Nephron progenitor cell (in vitro differentiated cells): ENCODE measurements around the gene GUCY1A2.
"Not testable (repeated sequence)": the region's sequence is repeated elsewhere in the genome, so short reads cannot be mapped to it uniquely, and the experiment has no call there.

Source experiments
- DNase-seq: peaks from one replicate; pipeline ENCODE4 v3.0.0; 2021
- H3K27ac Mint-ChIP-seq: 2 replicates; pipeline ENCODE4 v1.8.0; 2021; ENCODE audit warnings: mild to moderate bottlenecking, moderate library complexity, mixed read lengths
- H3K27me3 Mint-ChIP-seq: 2 replicates; pipeline ENCODE4 v1.8.0; 2021; ENCODE audit warnings: mild to moderate bottlenecking, low read depth, mixed read lengths; ENCODE audit not compliant: poor library complexity
- H3K36me3 Mint-ChIP-seq: 2 replicates; pipeline ENCODE4 v1.8.0; 2021; ENCODE audit warnings: low read depth, mixed read lengths
- H3K4me1 Mint-ChIP-seq: 2 replicates; pipeline ENCODE4 v1.8.0; 2021; ENCODE audit warnings: mixed read lengths
- H3K4me3 Mint-ChIP-seq: 2 replicates; pipeline ENCODE4 v1.8.0; 2021; ENCODE audit warnings: mild to moderate bottlenecking, moderate library complexity, mixed read lengths
- H3K9me3 Mint-ChIP-seq: 2 replicates; pipeline ENCODE4 v1.8.0; 2021; ENCODE audit warnings: mild to moderate bottlenecking, moderate library complexity, mixed read lengths
- CTCF ChIP-seq: fragments of 200-600 bp; sonication (generic); IDR thresholded peaks from 2 replicates; pipeline ENCODE4 v1.5.0; 2021; ENCODE audit warnings: antibody characterized with exemption

GUCY1A2 gene

GRCh38 chr11:106789406-106789805 is 228.9 kb downstream of the GUCY1A2 start:
- no peaks in the 10 kb centered on the region for H3K4me1 Mint-ChIP-seq
- no peak for DNase-seq
- no peaks in the 10 kb centered on the region for H3K36me3 Mint-ChIP-seq
- peaks cover 13% of the 10 kb centered on the region for H3K9me3 Mint-ChIP-seq
- no peak overlapping the region for H3K27ac Mint-ChIP-seq
- H3K4me3 Mint-ChIP-seq = no peak overlapping the region
- TF ChIP-seq CTCF = no peak
- peaks cover 6% of the 10 kb centered on the region for H3K27me3 Mint-ChIP-seq

- Mint-ChIP-seq H3K4me1 (no peaks in the 10 kb centered on the region), H3K27me3 (peaks cover 6% of the 10 kb centered on the region), H3K9me3 (peaks cover 13% of the 10 kb centered on the region), H3K36me3 (no peaks in the 10 kb centered on the region), H3K27ac (no peak overlapping the region), H3K4me3 (no peak overlapping the region)
- TF ChIP-seq CTCF = no peak
- no peak for DNase-seq
These were observed 230.8 kb downstream of the GUCY1A2 start for GRCh38 chr11:106787454-106787853.

GRCh38 chr11:106785913-106786650 is 232.2 kb downstream of the GUCY1A2 start:
- Mint-ChIP-seq H3K36me3 (no peaks in the 10 kb centered on the region), H3K9me3 (peaks cover 13% of the 10 kb centered on the region), H3K4me3 (no peak overlapping the region), H3K27me3 (peaks cover 6% of the 10 kb centered on the region), H3K27ac (no peak overlapping the region), H3K4me1 (no peaks in the 10 kb centered on the region)
- DNase-seq = no peak
- TF ChIP-seq CTCF = no peak

- not testable (repeated sequence) for DNase-seq, H3K4me1 Mint-ChIP-seq, H3K27ac Mint-ChIP-seq, H3K9me3 Mint-ChIP-seq, H3K4me3 Mint-ChIP-seq, H3K36me3 Mint-ChIP-seq, H3K27me3 Mint-ChIP-seq
These were observed 241.0 kb downstream of the GUCY1A2 start for GRCh38 chr11:106777302-106777701.

GRCh38 chr11:106770489-106771085 is 247.7 kb downstream of the GUCY1A2 start:
- H3K27me3 Mint-ChIP-seq = no peaks in the 10 kb centered on the region
- H3K4me3 Mint-ChIP-seq = no peak overlapping the region
- no peaks in the 10 kb centered on the region for H3K4me1 Mint-ChIP-seq

More at GRCh38 chr11:106770489-106771085, 247.7 kb downstream of the GUCY1A2 start:
- H3K27ac Mint-ChIP-seq = no peak overlapping the region
- TF ChIP-seq CTCF = no peak
- H3K9me3 Mint-ChIP-seq = no peaks in the 10 kb centered on the region
- no peaks in the 10 kb centered on the region for H3K36me3 Mint-ChIP-seq
- DNase-seq = no peak
